ACC112 (cell line): Measurements from ENCODE around the gene CAMSAP1.

ENCODE experiments used
- H2AFZ ChIP-seq: fragments of 200-600 bp; sonication (generic); one replicate; pipeline ENCODE4 v1.6.0; 2017; ENCODE audit warnings: antibody characterized with exemption, low read length; ENCODE audit not compliant: unreplicated experiment
- H3K27ac ChIP-seq: fragments of 200-600 bp; sonication (generic); 2 replicates; pipeline ENCODE4 v1.5.1; 2014; ENCODE audit warnings: low read depth, mild to moderate bottlenecking, antibody characterized with exemption, low read length, moderate library complexity
- H3K27me3 ChIP-seq: fragments of 200-600 bp; sonication (generic); 2 replicates; pipeline ENCODE4 v1.6.1; 2014; ENCODE audit warnings: mild to moderate bottlenecking, antibody characterized with exemption, low read length, moderate library complexity, mixed read lengths; ENCODE audit not compliant: insufficient read depth
- H3K36me3 ChIP-seq: fragments of 200-600 bp; sonication (generic); 2 replicates; pipeline ENCODE4 v1.6.1; 2016; ENCODE audit warnings: mild to moderate bottlenecking, antibody characterized with exemption, low read length, moderate library complexity, mixed read lengths; ENCODE audit not compliant: insufficient read depth
- H3K4me1 ChIP-seq: fragments of 200-600 bp; sonication (generic); one replicate; pipeline ENCODE4 v1.6.1; 2016; ENCODE audit warnings: low read length, mixed read lengths; ENCODE audit not compliant: insufficient read depth, unreplicated experiment, control insufficient read depth
- H3K4me3 ChIP-seq: fragments of 200-600 bp; sonication (generic); 2 replicates; pipeline ENCODE4 v1.5.1; 2014; ENCODE audit warnings: mild to moderate bottlenecking, low read depth, low read length
- H3K79me2 ChIP-seq: fragments of 200-600 bp; sonication (generic); one replicate; pipeline ENCODE4 v1.6.0; 2016; ENCODE audit warnings: low read length; ENCODE audit not compliant: control insufficient read depth, unreplicated experiment, insufficient read depth

Gene CAMSAP1

DNA sequence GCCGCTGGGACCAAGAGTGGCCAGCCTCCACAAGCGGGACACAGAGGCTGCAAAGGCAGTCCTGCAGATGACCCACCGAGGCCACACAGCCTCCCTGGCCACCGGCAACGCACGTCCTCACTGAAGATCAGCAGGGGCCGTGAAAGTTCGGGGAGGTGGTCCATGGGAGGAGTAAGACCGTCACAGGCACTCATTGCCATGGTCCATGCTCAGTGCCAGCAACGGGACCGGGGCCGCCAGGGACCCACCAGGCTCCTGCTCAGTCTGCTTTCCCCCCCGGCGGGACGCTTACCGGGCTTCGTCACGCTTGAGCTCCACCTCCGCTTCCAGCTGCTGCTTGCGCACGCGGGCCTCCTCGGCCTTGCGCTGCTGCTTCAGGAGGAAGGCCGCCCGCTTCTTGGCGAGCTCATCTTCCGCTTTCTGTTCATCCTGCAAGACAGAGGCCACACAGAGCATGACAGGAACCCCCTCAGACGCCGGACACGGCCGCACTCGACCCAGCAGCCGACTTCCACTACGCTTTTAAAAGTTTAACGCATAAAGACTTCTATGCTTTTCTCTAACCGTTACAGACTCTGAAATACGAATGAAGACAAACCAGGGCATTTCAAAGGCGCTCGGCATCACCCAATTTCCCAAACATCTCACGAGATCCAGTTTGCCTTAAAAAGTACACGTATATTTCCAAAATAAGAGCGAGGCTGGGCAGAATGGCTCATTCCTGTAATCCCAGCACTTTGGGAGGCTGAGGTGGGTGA, 88.4 kb downstream of the CAMSAP1 start:
- Histone ChIP-seq H3K4me3 (no peak overlapping the region), H3K4me1 (no peaks in the 10 kb centered on the region), H3K36me3 (peaks cover 23% of the 10 kb centered on the region)

DNA sequence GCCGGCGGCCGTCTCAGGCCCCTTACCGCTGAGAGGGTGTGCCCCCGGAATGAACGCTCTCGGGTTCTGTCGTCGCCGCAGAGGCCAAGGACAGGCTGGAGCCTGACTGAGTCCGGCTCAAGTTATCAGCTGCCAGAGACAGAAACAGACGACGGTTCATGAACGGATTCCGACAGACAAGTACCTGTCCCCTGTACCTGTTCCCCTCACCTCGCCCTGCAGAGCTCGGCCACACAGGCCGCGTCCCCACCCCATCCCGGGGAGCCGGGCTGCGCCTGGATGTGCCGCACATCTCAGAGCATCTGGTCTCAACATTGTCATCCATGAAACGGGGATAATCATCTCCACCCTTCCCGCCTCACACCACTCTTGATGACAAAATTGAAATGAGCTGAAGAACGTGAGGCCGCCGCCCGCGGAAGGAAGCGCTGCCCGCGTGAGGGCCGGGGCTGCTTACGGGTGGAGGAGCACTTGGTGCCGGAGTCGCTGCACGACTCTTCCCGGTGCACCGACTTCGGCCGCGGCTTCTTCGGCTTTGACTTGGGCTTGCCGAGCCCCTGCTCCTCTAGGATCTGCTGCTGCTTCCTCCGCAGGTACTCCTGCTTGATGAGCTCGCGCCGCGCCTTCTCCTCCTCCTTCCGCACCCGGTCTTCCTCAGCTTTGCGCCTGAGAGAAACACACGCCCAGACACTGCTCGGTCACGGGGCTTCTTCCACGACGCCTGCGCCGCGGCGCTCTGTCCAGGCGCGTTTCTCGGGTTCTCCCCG, 89.2 kb downstream of the CAMSAP1 start:
- no peak overlapping the region for H2AFZ ChIP-seq
- no peaks in the 10 kb centered on the region for H3K27me3 ChIP-seq
- H3K4me1 ChIP-seq: no peaks in the 10 kb centered on the region
- H3K79me2 ChIP-seq: no peaks in the 10 kb centered on the region
- peaks cover 15% of the 10 kb centered on the region; the same call in 1 of the 2 replicates for H3K36me3 ChIP-seq
- no peak overlapping the region for H3K4me3 ChIP-seq
- H3K27ac ChIP-seq: no peak overlapping the region

More for the DNA sequence above, 88.4 kb downstream of the CAMSAP1 start:
- no peaks in the 10 kb centered on the region for H3K79me2 ChIP-seq
- H3K27me3 ChIP-seq: no peaks in the 10 kb centered on the region
- no peak overlapping the region for H2AFZ ChIP-seq
- H3K27ac ChIP-seq: no peak overlapping the region

DNA sequence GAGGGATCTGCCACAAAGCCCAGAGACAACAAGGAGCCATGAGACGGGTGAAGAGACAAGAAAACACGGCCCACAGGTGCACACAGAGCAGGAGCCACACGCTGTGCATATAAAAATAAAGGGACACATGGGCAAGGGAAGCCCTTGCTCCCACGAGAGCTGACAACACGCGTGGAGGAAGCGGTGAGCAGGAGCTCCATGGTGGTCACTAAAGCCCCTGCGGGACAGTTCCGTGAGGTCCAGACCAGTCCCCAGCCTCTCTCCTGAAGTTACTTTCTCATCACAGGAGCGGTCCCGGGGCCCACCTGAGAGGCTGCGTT, 90.7 kb downstream of the CAMSAP1 start:
- Histone ChIP-seq H3K79me2 (no peaks in the 10 kb centered on the region), H2AFZ (no peak overlapping the region), H3K4me3 (no peak overlapping the region), H3K36me3 (peaks cover 7% of the 10 kb centered on the region; the same call in 1 of the 2 replicates), H3K27ac (no peak overlapping the region), H3K4me1 (no peaks in the 10 kb centered on the region), H3K27me3 (no peaks in the 10 kb centered on the region)

DNA sequence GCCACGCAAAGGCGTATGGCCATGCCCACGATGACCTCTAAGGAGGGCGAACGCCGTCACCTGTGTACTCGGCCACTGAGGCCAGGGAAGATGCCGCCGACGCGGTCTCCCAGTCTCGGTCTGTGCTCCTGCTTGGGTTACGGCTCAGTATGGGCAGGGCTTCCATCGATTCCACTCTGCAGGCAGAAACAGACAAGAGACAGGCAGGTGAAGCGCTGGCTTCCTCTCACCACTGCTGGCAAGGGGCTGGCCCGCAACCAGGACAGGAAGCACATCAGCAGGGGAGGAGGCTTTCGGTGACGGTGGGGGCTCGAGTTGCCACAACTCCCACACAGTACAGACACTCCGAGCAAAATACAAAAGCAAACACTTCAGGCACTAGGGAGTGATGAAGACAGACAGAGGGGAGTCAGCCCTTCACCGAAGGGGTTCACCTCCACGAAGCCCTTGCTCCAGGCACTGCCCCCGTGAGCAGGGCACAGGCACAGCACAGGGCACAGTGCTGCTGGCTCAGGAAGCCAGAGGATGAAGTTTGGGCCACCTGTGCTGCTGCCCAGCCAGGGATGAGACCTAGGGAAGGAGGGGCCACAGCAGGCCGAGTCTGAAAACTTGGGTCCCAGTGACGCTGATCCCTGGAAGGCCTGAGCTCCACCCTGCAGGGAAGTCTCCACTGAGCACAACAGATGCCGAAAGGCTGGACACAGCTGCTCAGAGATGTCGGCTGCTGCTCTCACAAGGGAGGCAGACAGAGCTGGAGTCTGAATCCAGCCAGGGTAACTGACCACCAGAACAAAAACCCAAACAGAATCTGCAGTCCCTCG, 91.3 kb downstream of the CAMSAP1 start:
- Histone ChIP-seq H3K4me1 (no peaks in the 10 kb centered on the region), H3K27me3 (no peaks in the 10 kb centered on the region), H3K79me2 (no peaks in the 10 kb centered on the region), H2AFZ (no peak overlapping the region), H3K4me3 (no peak overlapping the region), H3K27ac (no peak overlapping the region), H3K36me3 (peaks cover 13% of the 10 kb centered on the region; the same call in 1 of the 2 replicates)

- Histone ChIP-seq H3K4me3 (no peak overlapping the region), H3K27me3 (no peaks in the 10 kb centered on the region), H3K36me3 (peaks cover 16% of the 10 kb centered on the region; the same call in 1 of the 2 replicates), H3K27ac (no peak overlapping the region), H3K79me2 (no peaks in the 10 kb centered on the region), H3K4me1 (no peaks in the 10 kb centered on the region), H2AFZ (no peak overlapping the region)
Measured at GRCh38 chr9:135815413-135815812, 91.9 kb downstream of the CAMSAP1 start.

GRCh38 chr9:135814421-135815095, 92.8 kb downstream of the CAMSAP1 start:
- no peak overlapping the region for H3K4me3 ChIP-seq
- no peaks in the 10 kb centered on the region for H3K79me2 ChIP-seq
- no peaks in the 10 kb centered on the region for H3K27me3 ChIP-seq
- no peak overlapping the region for H3K27ac ChIP-seq
- 0 out of 2 replicates have a peak, but pooled peaks cover 11% of the 10 kb centered on the region for H3K36me3 ChIP-seq
- H3K4me1 ChIP-seq: peaks cover 5% of the 10 kb centered on the region
- H2AFZ ChIP-seq: no peak overlapping the region

DNA sequence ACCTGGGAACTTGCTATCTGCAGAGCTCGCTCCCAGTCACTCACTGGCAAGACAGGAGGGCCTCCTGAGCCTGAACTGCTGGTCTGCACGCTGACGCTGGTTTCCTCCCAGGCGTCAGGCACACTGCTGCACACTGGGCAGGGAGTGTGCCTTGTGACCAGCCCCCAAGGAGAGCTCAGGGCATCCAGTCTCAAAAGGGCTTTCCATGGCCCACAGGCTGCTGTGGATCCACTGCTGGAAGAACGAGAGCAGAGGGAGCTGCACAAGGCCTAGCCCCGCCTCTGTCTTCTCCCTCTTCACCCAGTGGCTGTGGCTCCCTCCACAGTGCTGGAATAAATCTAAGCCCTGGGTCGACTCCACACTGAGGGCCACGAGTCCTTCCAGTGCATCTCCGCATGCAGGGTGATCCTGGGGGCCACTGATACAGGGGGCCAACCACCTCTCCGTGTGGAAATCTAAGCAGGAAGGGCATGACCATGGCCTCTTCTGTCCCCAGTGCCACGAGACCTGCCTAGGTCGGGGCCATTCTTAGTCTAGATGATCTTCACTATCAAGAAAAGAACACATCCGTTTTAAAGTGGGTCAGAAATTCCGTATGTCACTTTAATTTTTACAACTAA, 93.6 kb downstream of the CAMSAP1 start:
- H3K36me3 ChIP-seq: 0 out of 2 replicates have a peak, but pooled peaks cover 11% of the 10 kb centered on the region
- H3K27ac ChIP-seq: no peak overlapping the region
- no peak overlapping the region for H3K4me3 ChIP-seq
- H3K79me2 ChIP-seq: no peaks in the 10 kb centered on the region
- H3K4me1 ChIP-seq: peaks cover 13% of the 10 kb centered on the region
- H2AFZ ChIP-seq: no peak overlapping the region
- no peaks in the 10 kb centered on the region for H3K27me3 ChIP-seq

GRCh38 chr9:135812961-135813360, 94.4 kb downstream of the CAMSAP1 start:
- H3K79me2 ChIP-seq: no peaks in the 10 kb centered on the region
- H3K27me3 ChIP-seq: no peaks in the 10 kb centered on the region
- no peak overlapping the region for H3K27ac ChIP-seq
- peaks cover 16% of the 10 kb centered on the region for H3K4me1 ChIP-seq
- 0 out of 2 replicates have a peak, but pooled peaks cover 11% of the 10 kb centered on the region for H3K36me3 ChIP-seq
- no peak overlapping the region for H3K4me3 ChIP-seq
- no peak overlapping the region for H2AFZ ChIP-seq

DNA sequence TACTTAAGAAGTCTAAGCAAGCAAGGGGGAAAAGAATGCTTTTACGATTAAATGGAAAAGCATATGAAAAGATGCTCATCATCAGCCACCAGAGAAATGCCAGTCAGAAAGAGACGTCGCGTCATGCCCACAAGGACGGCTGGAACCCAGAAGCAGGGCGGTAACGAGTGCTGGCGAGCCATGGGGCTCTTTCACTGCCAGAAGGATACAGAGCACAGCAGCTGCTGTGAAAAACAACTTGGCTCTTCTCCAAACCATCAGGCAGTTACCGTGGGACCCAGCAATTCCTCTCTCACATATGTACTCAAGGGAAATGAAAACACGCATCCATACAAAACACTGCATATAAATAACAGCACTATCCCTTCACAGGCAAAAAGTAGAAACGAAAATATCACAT, 95.5 kb downstream of the CAMSAP1 start:
- Histone ChIP-seq H3K4me1 (peaks cover 16% of the 10 kb centered on the region), H3K79me2 (no peaks in the 10 kb centered on the region), H3K27me3 (no peaks in the 10 kb centered on the region), H3K4me3 (no peak overlapping the region), H3K36me3 (0 out of 2 replicates have a peak, but pooled peaks cover 11% of the 10 kb centered on the region), H2AFZ (no peak overlapping the region), H3K27ac (no peak overlapping the region)
